AG09309 (cell line): Measurements from ENCODE around the gene NSMF.

Experiments used
- DNase-seq: peaks from one replicate; pipeline ENCODE4 v3.0.0-alpha.2; 2010; ENCODE audit warnings: low read depth
- H3K4me3 ChIP-seq: 2 replicates; pipeline ENCODE4 v1.5.1; 2011; ENCODE audit warnings: mild to moderate bottlenecking, low read depth, low read length, moderate library complexity; ENCODE audit not compliant: control insufficient read depth
- CTCF ChIP-seq: IDR thresholded peaks from 2 replicates; pipeline ENCODE4 v1.5.1; 2011; ENCODE audit warnings: mild to moderate bottlenecking, low read depth, low read length, inconsistent platforms; ENCODE audit not compliant: insufficient read depth, control insufficient read depth; ENCODE audit errors: missing control alignments

The NSMF gene

DNA sequence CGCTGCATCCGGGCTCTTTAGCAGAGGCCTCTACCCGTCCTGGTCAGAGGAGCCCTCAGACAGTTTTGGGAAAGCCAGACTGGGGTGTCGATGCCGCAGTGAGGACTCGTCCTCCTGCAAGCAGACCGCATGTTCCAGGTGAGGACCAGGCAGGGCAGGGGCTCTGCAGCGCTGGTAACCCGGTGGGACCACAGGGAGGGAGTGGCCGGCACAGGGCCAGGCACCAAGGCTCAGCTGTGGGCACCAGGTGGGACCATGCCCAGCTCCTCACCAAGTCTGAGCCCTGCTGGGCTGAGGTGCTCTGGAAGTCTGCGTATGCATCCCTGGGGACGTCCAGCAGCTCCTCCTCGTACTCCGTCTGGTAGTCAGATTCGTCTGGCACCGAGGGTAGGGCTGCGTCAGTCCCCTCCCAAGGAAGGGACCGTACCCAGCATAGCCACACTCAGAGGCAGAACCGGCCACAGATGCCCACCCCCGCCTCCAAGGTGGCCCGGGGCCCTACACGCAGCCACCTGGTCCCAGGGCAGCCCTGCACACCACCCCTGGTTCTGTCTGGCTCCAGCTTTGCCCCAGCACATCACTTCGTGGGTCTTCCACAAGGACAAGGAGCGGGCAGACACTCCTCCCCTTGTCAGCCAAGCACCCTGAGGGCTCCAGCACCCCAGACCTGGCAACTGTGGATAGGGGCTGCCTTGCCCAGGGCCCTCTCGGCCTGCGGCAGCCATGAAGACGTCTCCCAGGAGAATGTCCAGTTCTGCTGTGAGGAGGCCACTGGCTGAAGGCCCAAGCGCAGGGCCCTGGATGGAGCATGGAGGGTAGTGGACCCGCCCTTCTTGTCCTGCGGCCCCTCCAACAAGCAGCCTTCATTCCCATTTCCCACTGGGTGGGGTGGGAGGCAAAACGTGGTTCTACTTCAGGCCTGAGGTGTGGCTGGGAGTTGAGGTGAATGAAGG is 1.5 kb upstream of the NSMF start:
- no peak for TF ChIP-seq CTCF
- no peak for DNase-seq
- no peak overlapping the region for H3K4me3 ChIP-seq

DNA sequence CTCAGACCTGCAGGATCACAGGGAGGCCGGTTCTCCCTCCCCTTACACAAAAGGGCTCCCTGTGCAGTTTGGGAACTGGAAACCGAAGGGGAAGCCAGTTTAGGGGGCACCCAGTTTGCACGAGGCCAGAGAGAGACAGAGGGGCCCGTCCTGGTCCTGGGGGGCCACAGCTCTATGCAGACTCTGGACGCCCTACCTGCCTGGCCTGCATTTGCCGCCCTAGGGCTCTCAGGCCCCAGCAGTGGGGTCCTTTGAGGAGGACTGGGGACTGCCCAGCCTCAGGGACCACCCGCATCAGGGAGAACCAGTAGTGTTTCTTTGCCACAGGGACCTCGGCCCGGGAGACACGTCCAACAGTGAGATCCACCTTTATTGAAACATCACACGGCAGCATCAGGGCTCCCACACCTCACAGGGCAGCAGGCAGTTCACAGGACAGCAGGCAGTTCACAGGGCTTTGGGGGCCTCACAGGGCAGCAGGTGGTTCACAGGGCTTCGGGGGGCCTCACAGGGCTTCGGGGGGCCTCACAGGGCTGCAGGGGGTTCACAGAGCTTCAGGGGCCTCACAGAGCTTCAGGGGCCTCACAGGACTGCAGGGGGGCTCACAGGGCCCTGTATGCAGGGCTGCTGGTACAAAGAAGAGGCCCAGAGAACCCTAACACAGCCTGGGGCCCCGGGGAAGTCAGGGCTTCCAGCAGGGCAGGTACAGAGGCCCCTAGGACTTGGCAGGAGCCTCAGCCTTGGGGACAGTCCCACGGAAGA is 648 bp upstream of the NSMF start:
- H3K4me3 ChIP-seq: peak overlapping the region; percentile 41
- DNase-seq: no peak
- no peak for TF ChIP-seq CTCF

- DNase-seq: no peak
- H3K4me3 ChIP-seq: peak overlapping the region; percentile 61
- no peak for TF ChIP-seq CTCF
Observed at GRCh38 chr9:137458194-137459151, 661 bp downstream of the NSMF start.

DNA sequence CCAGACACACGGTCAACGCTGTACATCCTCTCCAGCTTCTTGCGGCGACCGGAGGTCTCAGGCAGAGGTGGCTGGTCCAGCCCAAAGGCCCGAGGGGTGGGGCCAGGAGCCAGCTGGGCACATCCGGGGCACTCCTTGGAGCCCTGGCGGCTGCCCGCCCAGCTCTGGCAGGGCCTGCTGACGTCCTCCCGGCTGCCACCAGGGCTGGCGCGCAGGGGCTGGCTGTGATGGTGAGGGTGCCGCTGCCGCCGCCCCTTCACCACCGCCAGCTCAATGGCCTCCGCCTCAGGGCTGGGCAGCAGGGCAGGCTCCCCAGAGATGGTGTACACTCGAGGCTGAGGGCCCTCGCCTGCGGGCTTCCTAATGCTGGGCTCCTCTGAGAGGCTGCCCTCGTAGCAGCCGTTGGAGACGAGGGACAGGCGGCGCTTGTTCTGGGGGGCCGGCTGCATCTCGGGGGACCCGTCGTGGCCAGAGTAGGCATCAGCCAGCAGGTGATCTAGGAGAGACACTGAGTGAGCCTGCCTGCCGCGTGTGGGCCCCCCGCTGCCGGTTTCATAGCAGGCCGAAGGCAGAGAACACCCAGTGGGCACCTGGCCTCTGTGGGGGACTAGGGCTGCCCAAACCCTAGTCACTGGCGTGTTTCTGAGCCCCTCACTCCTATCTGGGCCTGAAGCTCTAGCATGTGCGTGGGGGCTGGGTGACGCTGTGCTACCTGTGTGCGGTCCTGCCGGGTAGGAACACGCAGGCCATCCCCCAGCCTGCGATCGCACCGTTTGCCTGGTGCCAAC is 1.5 kb downstream of the NSMF start:
- no peak for TF ChIP-seq CTCF
- DNase-seq: no peak
- H3K4me3 ChIP-seq: peak overlapping the region; percentile 61

- no peak overlapping the region for H3K4me3 ChIP-seq
- DNase-seq: no peak
Observed at GRCh38 chr9:137456864-137457405, 2.2 kb downstream of the NSMF start.

More at GRCh38 chr9:137456864-137457405, 2.2 kb downstream of the NSMF start:
- TF ChIP-seq CTCF: no peak
